ENCODE data around the gene CPT1A.
A peak's percentile ranks its signal among the peaks of the same experiment; 100 is the strongest.

CPT1A gene

DNA sequence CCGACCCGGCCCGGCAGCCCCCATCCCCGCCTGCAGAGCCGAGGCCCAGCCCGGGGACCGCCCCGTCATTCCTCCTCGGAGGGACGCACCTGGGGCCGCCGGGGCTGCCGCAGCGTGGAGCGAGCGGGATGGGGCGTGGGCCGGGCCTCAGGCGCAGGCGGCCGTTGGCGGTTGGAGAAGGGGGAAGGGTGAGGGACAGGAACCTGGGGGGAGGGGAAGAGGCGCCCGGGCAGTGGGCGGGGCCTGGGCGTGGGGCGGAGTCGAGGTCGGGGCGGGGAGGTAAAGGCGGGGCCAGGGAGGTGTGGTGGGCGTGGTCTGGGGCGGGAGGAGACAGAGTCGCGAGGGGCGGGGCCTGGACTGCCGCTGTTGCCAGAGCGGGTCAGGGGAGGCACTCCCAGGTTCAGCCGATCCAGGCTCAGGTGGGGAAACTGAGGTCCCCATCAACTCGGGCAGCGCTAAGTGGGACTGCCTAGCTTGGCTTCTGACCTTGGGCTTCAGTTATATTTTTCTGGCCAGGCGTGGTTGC, 90.3 kb downstream of the CPT1A start, which contains the start of gene TESMIN:
TSS of gene TESMIN (minus strand) at position 190 of the 526 bp plus-strand sequence. CDS start 860 bp downstream, outside the sequence.
- no peaks in the 10 kb centered on the region for H3K27me3 ChIP-seq (ENCODE audit: control insufficient read depth in 5 of 5, insufficient read depth in 4 of 5, low read length in 5 of 5)
- H3K4me3 ChIP-seq (ENCODE audit: low read depth in 1 of 5, low read length in 5 of 5), result peak within 1 kb of the TSS in 4 of 5 donors; percentile 26 to 44 (median 33)
- peak within 1 kb of the TSS in 1 of 5 donors; percentile 34 for H3K9ac ChIP-seq (ENCODE audit: low read length in 5 of 5)
- H3K4me1 ChIP-seq (ENCODE audit: control insufficient read depth in 5 of 5, insufficient read depth in 5 of 5, low read length in 5 of 5), result peaks cover 4 to 21% (median 16%) of the 10 kb centered on the region in 5 donors
- peaks cover 0 to 13% (median 8%) of the 10 kb centered on the region in 5 donors for H3K36me3 ChIP-seq (ENCODE audit: control insufficient read depth in 5 of 5, insufficient read depth in 5 of 5, low read length in 5 of 5)
- H3K9me3 ChIP-seq (ENCODE audit: control insufficient read depth in 5 of 5, low read length in 5 of 5), result no peaks in the 10 kb centered on the region
- no peak within 1 kb of the TSS for H3K27ac ChIP-seq (ENCODE audit: low read depth, low read length)

DNA sequence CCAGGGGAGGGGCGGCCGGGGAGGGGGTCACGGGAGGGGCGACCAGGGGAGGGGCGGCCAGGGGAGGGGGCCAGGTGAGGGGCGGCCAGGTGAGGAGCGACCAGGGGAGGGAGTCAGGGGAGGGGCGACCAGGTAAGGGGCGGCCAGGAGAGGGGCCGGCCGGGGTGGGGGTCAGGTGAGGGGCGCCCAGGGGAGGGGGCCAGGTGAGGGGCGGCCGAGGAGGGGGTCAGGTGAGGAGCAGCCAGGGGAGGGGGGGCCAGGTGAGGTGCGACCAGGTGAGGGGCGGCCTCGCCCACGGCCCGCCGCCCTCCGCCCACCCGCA, 90.8 kb downstream of the CPT1A start:
- no peaks in the 10 kb centered on the region for H3K27me3 ChIP-seq (ENCODE audit: control insufficient read depth in 5 of 5, insufficient read depth in 4 of 5, low read length in 5 of 5)
- peaks cover 0 to 9% (median 4%) of the 10 kb centered on the region in 5 donors for H3K36me3 ChIP-seq (ENCODE audit: control insufficient read depth in 5 of 5, insufficient read depth in 5 of 5, low read length in 5 of 5)
- H3K27ac ChIP-seq (ENCODE audit: low read depth, low read length), result no peak overlapping the region
- H3K4me1 ChIP-seq (ENCODE audit: control insufficient read depth in 5 of 5, insufficient read depth in 5 of 5, low read length in 5 of 5), result peaks cover 4 to 21% (median 16%) of the 10 kb centered on the region in 5 donors
- H3K9me3 ChIP-seq (ENCODE audit: control insufficient read depth in 5 of 5, low read length in 5 of 5), result no peaks in the 10 kb centered on the region
- H3K4me3 ChIP-seq (ENCODE audit: low read depth in 1 of 5, low read length in 5 of 5), result peak overlapping the region in 1 of 5 donors; percentile 44
- H3K9ac ChIP-seq (ENCODE audit: low read length in 5 of 5), result no peak overlapping the region

DNA sequence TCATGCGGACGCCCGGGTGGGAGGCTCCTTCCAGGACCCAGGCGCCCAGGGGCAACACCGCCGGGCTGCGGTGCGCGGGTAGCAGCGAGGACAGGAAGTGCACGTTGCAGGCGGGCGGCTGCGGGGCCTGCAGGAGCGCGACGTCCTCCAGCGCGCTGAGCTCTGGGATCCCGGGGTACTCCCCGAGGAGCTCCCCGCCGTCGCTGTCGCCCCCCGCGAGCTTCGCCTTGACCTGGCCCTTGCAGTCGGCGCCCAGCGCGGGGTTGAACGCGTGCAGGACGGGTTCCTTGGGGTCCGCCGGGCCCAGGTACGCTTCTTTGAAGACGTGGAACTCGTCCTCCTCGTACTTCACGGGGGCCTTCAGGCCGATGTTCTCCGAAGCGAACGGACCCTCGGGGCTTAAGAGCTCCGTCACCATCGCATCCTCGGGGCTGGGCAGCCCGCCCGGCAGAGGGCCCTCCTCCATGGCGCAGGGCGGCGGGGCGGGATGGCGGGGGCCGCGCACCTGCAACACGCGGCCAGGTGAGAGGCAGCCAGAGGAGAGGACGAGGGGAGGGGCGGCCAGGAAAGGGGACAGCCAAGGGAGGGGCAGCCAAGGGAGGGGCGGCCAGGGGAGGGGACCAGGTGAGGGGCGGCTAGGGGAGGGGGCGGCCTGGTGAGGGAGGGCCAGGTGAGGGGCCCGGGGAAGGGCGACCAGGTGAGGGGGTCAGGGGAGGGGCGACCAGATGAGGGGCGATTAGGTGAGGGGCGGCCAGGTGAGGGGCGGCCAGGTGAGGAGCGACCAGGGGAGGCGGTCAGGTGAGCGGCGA, 91.3 kb downstream of the CPT1A start:
- H3K4me3 ChIP-seq (ENCODE audit: low read depth in 1 of 5, low read length in 5 of 5), result peak overlapping the region in 4 of 5 donors; percentile 26 to 40 (median 33)
- no peaks in the 10 kb centered on the region for H3K9me3 ChIP-seq (ENCODE audit: control insufficient read depth in 5 of 5, low read length in 5 of 5)
- no peaks in the 10 kb centered on the region for H3K27me3 ChIP-seq (ENCODE audit: control insufficient read depth in 5 of 5, insufficient read depth in 4 of 5, low read length in 5 of 5)
- peaks cover 0 to 8% (median 3%) of the 10 kb centered on the region in 5 donors for H3K36me3 ChIP-seq (ENCODE audit: control insufficient read depth in 5 of 5, insufficient read depth in 5 of 5, low read length in 5 of 5)
- peaks cover 4 to 21% (median 16%) of the 10 kb centered on the region in 5 donors for H3K4me1 ChIP-seq (ENCODE audit: control insufficient read depth in 5 of 5, insufficient read depth in 5 of 5, low read length in 5 of 5)
- peak overlapping the region in 1 of 5 donors; percentile 34 for H3K9ac ChIP-seq (ENCODE audit: low read length in 5 of 5)
- peak overlapping the region; percentile 23 for H3K27ac ChIP-seq (ENCODE audit: low read depth, low read length)

DNA sequence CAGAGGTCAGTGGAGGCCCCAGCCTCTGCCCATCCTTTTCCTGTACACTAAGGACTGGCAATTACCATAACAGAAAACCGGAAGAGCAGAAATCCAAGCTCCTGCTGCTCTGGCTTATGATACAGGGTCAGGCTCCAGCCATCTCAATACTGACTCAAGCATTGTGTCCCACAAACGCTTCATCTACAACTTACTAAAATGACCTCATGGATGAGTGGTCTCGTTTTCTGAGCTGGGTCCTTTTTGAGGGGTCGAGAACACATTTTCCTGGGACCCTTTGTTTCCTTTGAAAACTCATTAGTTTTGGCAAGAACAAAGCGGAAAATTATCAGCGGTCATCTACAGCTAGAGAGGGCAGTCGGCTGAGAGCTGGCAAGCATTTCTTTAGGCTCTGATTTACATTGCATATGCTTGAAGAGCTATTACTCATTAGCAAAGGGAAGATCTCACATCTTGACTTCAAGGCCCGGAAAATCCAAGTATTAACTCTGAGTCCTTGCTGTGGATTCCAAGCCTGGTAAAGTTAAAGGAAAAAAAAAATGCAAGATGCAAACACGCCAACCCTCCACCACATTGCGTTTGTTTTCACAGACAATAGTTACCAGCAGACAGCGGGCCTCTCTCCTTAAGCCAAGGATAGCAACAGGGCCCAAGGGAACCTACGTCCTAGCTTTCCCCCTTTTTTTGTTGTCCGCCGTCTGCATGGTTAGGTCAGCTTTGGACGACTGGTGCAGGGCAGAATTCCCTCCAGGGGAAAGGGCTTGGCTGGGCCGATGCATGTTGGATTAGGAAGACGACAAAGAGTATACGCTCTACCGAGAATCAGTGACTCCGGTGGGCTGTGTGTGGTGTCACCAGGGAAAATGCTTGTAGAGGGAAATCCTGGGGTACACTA, 92.2 kb downstream of the CPT1A start:
- Histone ChIP-seq H3K27ac (ENCODE audit: low read depth, low read length) (peak overlapping the region; percentile 23), H3K9me3 (ENCODE audit: control insufficient read depth in 5 of 5, low read length in 5 of 5) (no peaks in the 10 kb centered on the region), H3K4me3 (ENCODE audit: low read depth in 1 of 5, low read length in 5 of 5) (peak overlapping the region; percentile 11 to 40 (median 30)), H3K4me1 (ENCODE audit: control insufficient read depth in 5 of 5, insufficient read depth in 5 of 5, low read length in 5 of 5) (peaks cover 4 to 21% (median 16%) of the 10 kb centered on the region in 5 donors), H3K36me3 (ENCODE audit: control insufficient read depth in 5 of 5, insufficient read depth in 5 of 5, low read length in 5 of 5) (peaks cover 0 to 4% (median 3%) of the 10 kb centered on the region in 5 donors), H3K9ac (ENCODE audit: low read length in 5 of 5) (no peak overlapping the region), H3K27me3 (ENCODE audit: control insufficient read depth in 5 of 5, insufficient read depth in 4 of 5, low read length in 5 of 5) (no peaks in the 10 kb centered on the region)

DNA sequence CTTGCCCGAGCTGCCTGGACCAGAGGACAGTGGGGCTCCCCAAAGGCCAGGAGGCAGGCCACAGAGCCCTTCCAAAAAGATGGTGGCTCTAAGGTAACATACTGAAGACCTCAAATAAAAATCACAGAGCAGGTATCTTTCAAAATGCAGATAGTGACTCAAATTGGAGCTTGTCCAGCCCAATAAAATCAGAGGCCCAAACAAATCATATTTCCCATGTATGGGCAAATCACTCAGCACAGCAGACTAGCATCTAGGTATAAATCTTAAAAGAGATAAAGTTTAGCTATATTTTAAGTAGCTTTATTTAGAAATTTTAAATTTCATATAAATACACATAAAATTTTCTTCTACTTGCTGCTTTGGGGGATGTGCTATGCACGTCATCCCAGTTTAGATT, 93.7 kb downstream of the CPT1A start:
- Histone ChIP-seq H3K4me1 (ENCODE audit: control insufficient read depth in 5 of 5, insufficient read depth in 5 of 5, low read length in 5 of 5) (peaks cover 4 to 21% (median 16%) of the 10 kb centered on the region in 5 donors), H3K36me3 (ENCODE audit: control insufficient read depth in 5 of 5, insufficient read depth in 5 of 5, low read length in 5 of 5) (no peaks in the 10 kb centered on the region), H3K27me3 (ENCODE audit: control insufficient read depth in 5 of 5, insufficient read depth in 4 of 5, low read length in 5 of 5) (no peaks in the 10 kb centered on the region), H3K9ac (ENCODE audit: low read length in 5 of 5) (no peak overlapping the region), H3K9me3 (ENCODE audit: control insufficient read depth in 5 of 5, low read length in 5 of 5) (no peaks in the 10 kb centered on the region), H3K27ac (ENCODE audit: low read depth, low read length) (no peak overlapping the region), H3K4me3 (ENCODE audit: low read depth in 1 of 5, low read length in 5 of 5) (no peak overlapping the region)

DNA sequence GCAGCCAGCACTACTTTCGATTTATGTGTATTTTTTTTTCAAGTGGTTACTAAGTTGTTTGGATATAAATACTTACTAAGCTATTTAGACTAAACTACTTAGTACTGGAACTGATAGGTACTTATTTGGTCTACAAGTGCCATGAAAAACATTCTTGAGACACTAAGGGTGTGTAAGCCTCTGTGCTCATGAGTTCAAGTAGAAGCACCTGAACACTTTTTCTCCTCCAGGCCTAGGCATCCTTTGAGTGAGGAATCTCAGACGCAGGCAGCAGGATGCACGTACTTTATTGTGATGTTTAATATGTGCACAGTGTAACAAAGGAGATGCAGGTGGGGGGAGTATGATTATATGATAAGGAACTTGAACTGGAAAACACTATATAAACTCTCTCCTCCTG, 98.2 kb downstream of the CPT1A start:
- Histone ChIP-seq H3K27ac (ENCODE audit: low read depth, low read length) (no peak overlapping the region), H3K9ac (ENCODE audit: low read length in 5 of 5) (no peak overlapping the region), H3K36me3 (ENCODE audit: control insufficient read depth in 5 of 5, insufficient read depth in 5 of 5, low read length in 5 of 5) (no peaks in the 10 kb centered on the region), H3K9me3 (ENCODE audit: control insufficient read depth in 5 of 5, low read length in 5 of 5) (no peaks in the 10 kb centered on the region), H3K4me3 (ENCODE audit: low read depth in 1 of 5, low read length in 5 of 5) (no peak overlapping the region), H3K4me1 (ENCODE audit: control insufficient read depth in 5 of 5, insufficient read depth in 5 of 5, low read length in 5 of 5) (no peaks in the 10 kb centered on the region), H3K27me3 (ENCODE audit: control insufficient read depth in 5 of 5, insufficient read depth in 4 of 5, low read length in 5 of 5) (no peaks in the 10 kb centered on the region)

DNA sequence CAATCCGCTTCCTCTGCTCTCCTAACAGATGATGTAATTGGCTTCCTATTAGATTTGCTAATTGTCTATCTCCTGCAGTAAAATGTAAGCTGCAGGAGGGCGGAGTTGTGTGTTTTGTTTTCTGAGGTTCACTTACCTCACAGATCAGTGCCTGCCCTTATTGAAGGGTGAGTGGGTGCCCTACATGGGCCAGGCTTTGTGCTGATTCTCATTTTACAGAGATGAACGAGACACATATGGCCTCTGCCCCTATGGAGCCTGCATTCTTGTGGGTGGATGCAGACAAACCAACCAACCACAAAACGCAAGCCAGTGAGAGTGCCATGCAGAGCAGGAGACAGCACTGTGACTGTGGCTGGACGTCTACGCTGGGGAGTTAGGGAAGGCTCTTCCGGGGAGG, 100.3 kb downstream of the CPT1A start:
- no peaks in the 10 kb centered on the region for H3K9me3 ChIP-seq (ENCODE audit: control insufficient read depth in 5 of 5, low read length in 5 of 5)
- no peak overlapping the region for H3K9ac ChIP-seq (ENCODE audit: low read length in 5 of 5)
- no peak overlapping the region for H3K27ac ChIP-seq (ENCODE audit: low read depth, low read length)
- no peak overlapping the region for H3K4me3 ChIP-seq (ENCODE audit: low read depth in 1 of 5, low read length in 5 of 5)
- H3K36me3 ChIP-seq (ENCODE audit: control insufficient read depth in 5 of 5, insufficient read depth in 5 of 5, low read length in 5 of 5), result no peaks in the 10 kb centered on the region
- no peaks in the 10 kb centered on the region for H3K27me3 ChIP-seq (ENCODE audit: control insufficient read depth in 5 of 5, insufficient read depth in 4 of 5, low read length in 5 of 5)
- H3K4me1 ChIP-seq (ENCODE audit: control insufficient read depth in 5 of 5, insufficient read depth in 5 of 5, low read length in 5 of 5), result peaks cover 0 to 5% (median 0%) of the 10 kb centered on the region in 5 donors

DNA sequence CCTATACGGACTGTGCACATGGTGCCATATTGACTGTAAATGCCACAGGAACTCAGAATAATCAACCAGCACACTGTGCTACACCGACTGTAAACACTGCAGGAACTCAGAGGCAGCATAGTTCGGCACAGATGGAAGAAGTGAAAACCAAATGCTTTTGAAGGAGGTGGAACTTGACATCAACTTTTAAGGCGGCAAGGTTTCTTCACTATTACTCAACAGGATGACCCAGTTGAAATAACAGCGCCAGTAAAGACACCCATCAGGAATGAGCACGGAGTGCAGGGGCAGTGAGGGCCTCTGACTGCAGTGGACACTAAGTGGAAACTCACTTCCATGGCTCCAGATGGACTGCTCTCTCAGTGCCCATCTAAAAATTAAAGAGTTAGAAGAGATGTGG, 106.1 kb downstream of the CPT1A start:
- peaks cover 0 to 3% (median 0%) of the 10 kb centered on the region in 5 donors for H3K27me3 ChIP-seq (ENCODE audit: control insufficient read depth in 5 of 5, insufficient read depth in 4 of 5, low read length in 5 of 5)
- peaks cover 0 to 11% (median 0%) of the 10 kb centered on the region in 5 donors for H3K4me1 ChIP-seq (ENCODE audit: control insufficient read depth in 5 of 5, insufficient read depth in 5 of 5, low read length in 5 of 5)
- H3K9ac ChIP-seq (ENCODE audit: low read length in 5 of 5), result no peak overlapping the region
- H3K36me3 ChIP-seq (ENCODE audit: control insufficient read depth in 5 of 5, insufficient read depth in 5 of 5, low read length in 5 of 5), result no peaks in the 10 kb centered on the region
- H3K27ac ChIP-seq (ENCODE audit: low read depth, low read length), result no peak overlapping the region
- H3K4me3 ChIP-seq (ENCODE audit: low read depth in 1 of 5, low read length in 5 of 5), result no peak overlapping the region
- H3K9me3 ChIP-seq (ENCODE audit: control insufficient read depth in 5 of 5, low read length in 5 of 5), result no peaks in the 10 kb centered on the region

DNA sequence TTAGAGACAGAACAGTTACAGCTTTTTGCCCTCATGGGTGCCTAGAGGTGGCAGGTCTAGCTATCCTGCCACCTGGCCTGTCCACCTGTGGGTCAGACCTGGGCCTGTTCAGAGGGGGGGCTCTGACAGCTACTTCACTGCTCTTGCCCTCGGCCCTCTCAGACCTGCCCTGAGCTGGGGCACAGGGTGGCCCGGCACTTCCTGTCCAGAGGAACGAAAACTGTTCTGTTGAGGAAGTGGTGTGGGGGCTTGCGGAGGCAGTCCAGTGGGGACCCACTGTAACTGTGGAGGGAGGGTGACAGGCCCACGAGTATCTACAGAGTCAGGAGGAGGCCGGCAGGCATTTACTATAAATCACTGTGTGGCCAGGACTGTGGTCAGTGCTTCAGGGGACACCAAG, 106.6 kb downstream of the CPT1A start:
- Histone ChIP-seq H3K36me3 (ENCODE audit: control insufficient read depth in 5 of 5, insufficient read depth in 5 of 5, low read length in 5 of 5) (no peaks in the 10 kb centered on the region), H3K4me3 (ENCODE audit: low read depth in 1 of 5, low read length in 5 of 5) (no peak overlapping the region), H3K4me1 (ENCODE audit: control insufficient read depth in 5 of 5, insufficient read depth in 5 of 5, low read length in 5 of 5) (peaks cover 0 to 11% (median 0%) of the 10 kb centered on the region in 5 donors), H3K9me3 (ENCODE audit: control insufficient read depth in 5 of 5, low read length in 5 of 5) (no peaks in the 10 kb centered on the region), H3K27me3 (ENCODE audit: control insufficient read depth in 5 of 5, insufficient read depth in 4 of 5, low read length in 5 of 5) (peaks cover 0 to 3% (median 0%) of the 10 kb centered on the region in 5 donors), H3K9ac (ENCODE audit: low read length in 5 of 5) (no peak overlapping the region), H3K27ac (ENCODE audit: low read depth, low read length) (no peak overlapping the region)

Data from subcutaneous abdominal adipose tissue (tissue), 5 donors.